ENCODE measurements around the gene CCNH. TPM values are rescaled to one million over a fixed set of nuclear protein-coding genes. Genes with fewer than 3 reads are reported as not detected.

CCNH gene
- polyA plus RNA-seq, 2 of the 4 experiments (the other 2 are of a cell fraction), result 74.1 to 85.1 TPM

- TF ChIP-seq EP300 (IDR thresholded peaks at IDR 0.05), result no peak
- TF ChIP-seq CEBPB (IDR thresholded peaks at IDR 0.05), result no peak
- no peak for TF ChIP-seq SREBF2 (IDR thresholded peaks at IDR 0.05)
These were observed 26.9 kb downstream of the CCNH start (continued) for GRCh38 chr5:87385802-87386201.

- ChIA-PET CTCF (interaction anchor here (0.9 kb wide), 1 partner anchor 9 kb away, joined by 6 read pairs; no protein-coding TSS in a partner anchor), POLR2A (no interaction called here)
- H3K4me2 ChIP-seq, result no peak overlapping the region
- WGBS (ENCODE audit: missing lambda C conversion rate), result 86% methylated on average over 1 of the region's 1 CpG
- H3K9me3 ChIP-seq, result no peaks in the 10 kb centered on the region
- no peak overlapping the region for H3K27ac ChIP-seq
- no peak for ATAC-seq
- H3K4me1 ChIP-seq, result 0 out of 3 replicates have a peak, but pooled peaks cover 4% of the 10 kb centered on the region
- DNase-seq (ENCODE audit: low read depth in 1 of 2, low spot score in 1 of 2), result no peak
- no peak overlapping the region for H3K4me3 ChIP-seq
- FAIRE-seq, result no peak
- no peak for TF ChIP-seq EHF (CRISPR knock-in tag; IDR thresholded peaks at IDR 0.05)
- no peak for TF ChIP-seq CTCF (IDR thresholded peaks at IDR 0.05)
- TF ChIP-seq FOSL2 (IDR thresholded peaks at IDR 0.05), result no peak
- no peak for TF ChIP-seq FOSL2 (CRISPR knock-in tag; IDR thresholded peaks at IDR 0.05)
- TF ChIP-seq CBX8 (IDR thresholded peaks at IDR 0.05), result no peak
- TF ChIP-seq HOXB5 (CRISPR knock-in tag; IDR thresholded peaks at IDR 0.05), result no peak
- no peak for TF ChIP-seq KDM5A (IDR thresholded peaks at IDR 0.05)
- TF ChIP-seq JUNB (IDR thresholded peaks at IDR 0.05), result no peak
- TF ChIP-seq HDAC2 (IDR thresholded peaks at IDR 0.05), result no peak
- TF ChIP-seq FOXS1 (CRISPR knock-in tag; IDR thresholded peaks at IDR 0.05), result no peak
- no peak for TF ChIP-seq RFX5 (IDR thresholded peaks at IDR 0.05)
- no peak for TF ChIP-seq HES2 (IDR thresholded peaks at IDR 0.05)
- TF ChIP-seq REST (IDR thresholded peaks at IDR 0.05), result no peak
- TF ChIP-seq MAFK (IDR thresholded peaks at IDR 0.05; ENCODE audit: partially characterized antibody), result no peak
- no peak for TF ChIP-seq RAD21 (conservative IDR thresholded peaks at IDR 0.05 in 1 of 2, IDR thresholded peaks at IDR 0.05 in 1 of 2)
- TF ChIP-seq GATA3 (IDR thresholded peaks at IDR 0.05; ENCODE audit: borderline replicate concordance), result no peak
- no peak for TF ChIP-seq TFCP2L1 (CRISPR knock-in tag; IDR thresholded peaks at IDR 0.05)
- TF ChIP-seq SMC3 (IDR thresholded peaks at IDR 0.05), result no peak
- TF ChIP-seq ELK1 (IDR thresholded peaks at IDR 0.05; ENCODE audit: low read depth, low read length), result no peak
- no peak for TF ChIP-seq ZC3H11A (IDR thresholded peaks at IDR 0.05)
- no peak for TF ChIP-seq ZSCAN20 (CRISPR knock-in tag; IDR thresholded peaks at IDR 0.05)
These were observed 29.5 kb downstream of the CCNH start for GRCh38 chr5:87383216-87383615.
